Mesendoderm (in vitro differentiated cells): ENCODE measurements around the gene AKAP6.

ENCODE experiments used
- DNase-seq: peaks from one replicate; pipeline ENCODE4 v3.0.0; 2013
- H2AK5ac ChIP-seq: 2 replicates; pipeline ENCODE4 v1.6.1; 2013; ENCODE audit warnings: low read length, inconsistent platforms
- H2BK120ac ChIP-seq: 2 replicates; pipeline ENCODE4 v1.6.1; 2013; ENCODE audit warnings: low read depth, mild to moderate bottlenecking, low read length, moderate library complexity, mixed read lengths
- H2BK15ac ChIP-seq: replicated peaks from 2 replicates; pipeline ENCODE4 v1.6.1; 2013; ENCODE audit warnings: low read depth, mild to moderate bottlenecking, moderate library complexity
- H2BK5ac ChIP-seq: 2 replicates; pipeline ENCODE4 v1.6.1; 2013; ENCODE audit warnings: low read length, inconsistent platforms
- H3K18ac ChIP-seq: 2 replicates; pipeline ENCODE4 v1.6.1; 2013; ENCODE audit warnings: mild to moderate bottlenecking, low read length, mixed read lengths
- H3K23ac ChIP-seq: one replicate; pipeline ENCODE4 v1.6.1; 2013; ENCODE audit warnings: low read length
- H3K27ac ChIP-seq: 2 replicates; pipeline ENCODE4 v1.5.1; 2013; ENCODE audit warnings: low read depth, mild to moderate bottlenecking, inconsistent platforms, low read length, moderate library complexity
- H3K27me3 ChIP-seq: 2 replicates; pipeline ENCODE4 v1.6.1; 2013; ENCODE audit warnings: low read length, control low read depth, mild to moderate bottlenecking, inconsistent platforms; ENCODE audit not compliant: insufficient read depth, poor library complexity
- H3K36me3 ChIP-seq: 2 replicates; pipeline ENCODE4 v1.6.1; 2013; ENCODE audit warnings: low read length, inconsistent platforms; ENCODE audit not compliant: control insufficient read depth, insufficient read depth
- H3K4ac ChIP-seq: one replicate; pipeline ENCODE4 v1.6.1; 2013; ENCODE audit warnings: low read depth, mild to moderate bottlenecking, low read length, moderate library complexity
- H3K4me1 ChIP-seq: 2 replicates; pipeline ENCODE4 v1.6.1; 2013; ENCODE audit warnings: low read depth, low read length, inconsistent platforms; ENCODE audit not compliant: control insufficient read depth
- H3K4me2 ChIP-seq: 2 replicates; pipeline ENCODE4 v1.6.1; 2013; ENCODE audit warnings: low read length
- H3K4me3 ChIP-seq: 2 replicates; pipeline ENCODE4 v1.5.1; 2013; ENCODE audit warnings: mild to moderate bottlenecking, low read length
- H3K56ac ChIP-seq: one replicate; pipeline ENCODE4 v1.6.1; 2013; ENCODE audit warnings: low read length
- H3K79me1 ChIP-seq: 2 replicates; pipeline ENCODE4 v1.6.1; 2013; ENCODE audit warnings: low read length, inconsistent platforms
- H3K79me2 ChIP-seq: 2 replicates; pipeline ENCODE4 v1.6.1; 2013; ENCODE audit warnings: mild to moderate bottlenecking, low read length; ENCODE audit not compliant: control insufficient read depth, insufficient read depth
- H3K9ac ChIP-seq: 2 replicates; pipeline ENCODE4 v1.6.1; 2013; ENCODE audit warnings: low read length, inconsistent platforms
- H4K5ac ChIP-seq: one replicate; pipeline ENCODE4 v1.6.1; 2013; ENCODE audit warnings: low read length
- H4K8ac ChIP-seq: one replicate; pipeline ENCODE4 v1.6.1; 2013; ENCODE audit warnings: low read depth, mild to moderate bottlenecking, control low read depth, low read length, moderate library complexity
- WGBS: extraction: QIAGEN DNeasy Blood & Tissue Kit; methylation state at CpG from one replicate; pipeline ENCODE4 v1.1.7; 2013; ENCODE audit warnings: low lambda C conversion rate, missing lambda C conversion rate; ENCODE audit not compliant: insufficient coverage; ENCODE audit errors: extremely low coverage; 5-methylcytosine and 5-hydroxymethylcytosine counted together

AKAP6 gene

GRCh38 chr14:32552766-32553165, 223.7 kb downstream of the AKAP6 start:
- Histone ChIP-seq H3K9ac (no peak overlapping the region), H2BK120ac (no peak overlapping the region), H4K8ac (no peak overlapping the region), H3K79me1 (no peaks in the 10 kb centered on the region), H3K27me3 (no peaks in the 10 kb centered on the region), H4K5ac (no peak overlapping the region), H3K4ac (no peak overlapping the region), H2AK5ac (no peak overlapping the region), H2BK5ac (no peak overlapping the region), H3K23ac (no peak overlapping the region), H3K27ac (no peak overlapping the region), H3K79me2 (no peaks in the 10 kb centered on the region), H3K4me1 (no peaks in the 10 kb centered on the region), H3K18ac (no peak overlapping the region), H3K36me3 (no peaks in the 10 kb centered on the region), H3K4me2 (no peak overlapping the region), H3K56ac (no peak overlapping the region), H3K4me3 (no peak overlapping the region), H2BK15ac (no peak overlapping the region)
- no peak for DNase-seq

GRCh38 chr14:32559048-32559447, 229.9 kb downstream of the AKAP6 start:
- Histone ChIP-seq H2BK5ac (no peak overlapping the region), H3K9ac (no peak overlapping the region), H3K79me2 (no peaks in the 10 kb centered on the region), H2BK15ac (no peak overlapping the region), H3K18ac (no peak overlapping the region), H3K4ac (no peak overlapping the region), H3K23ac (no peak overlapping the region), H3K36me3 (no peaks in the 10 kb centered on the region), H3K56ac (no peak overlapping the region), H3K27ac (no peak overlapping the region), H4K8ac (no peak overlapping the region), H3K4me1 (no peaks in the 10 kb centered on the region), H3K4me3 (no peak overlapping the region), H2AK5ac (no peak overlapping the region), H2BK120ac (no peak overlapping the region), H3K27me3 (no peaks in the 10 kb centered on the region), H3K79me1 (no peaks in the 10 kb centered on the region), H4K5ac (no peak overlapping the region), H3K4me2 (no peak overlapping the region)
- no peak for DNase-seq
- WGBS = no CpG with 5 or more reads among the region's 1 CpG

- Histone ChIP-seq H3K4me3 (no peak overlapping the region), H2BK15ac (no peak overlapping the region), H4K5ac (no peak overlapping the region), H3K36me3 (no peaks in the 10 kb centered on the region), H3K9ac (no peak overlapping the region), H3K18ac (no peak overlapping the region), H3K79me1 (no peaks in the 10 kb centered on the region), H3K79me2 (no peaks in the 10 kb centered on the region), H2AK5ac (no peak overlapping the region), H2BK5ac (no peak overlapping the region), H3K4ac (no peak overlapping the region), H2BK120ac (no peak overlapping the region), H3K4me2 (no peak overlapping the region), H4K8ac (no peak overlapping the region), H3K4me1 (no peaks in the 10 kb centered on the region), H3K56ac (no peak overlapping the region), H3K27me3 (no peaks in the 10 kb centered on the region), H3K27ac (no peak overlapping the region), H3K23ac (no peak overlapping the region)
- no peak for DNase-seq
- WGBS = no CpG with 5 or more reads among the region's 1 CpG
These were observed 230.5 kb downstream of the AKAP6 start for GRCh38 chr14:32559590-32559989.

DNA sequence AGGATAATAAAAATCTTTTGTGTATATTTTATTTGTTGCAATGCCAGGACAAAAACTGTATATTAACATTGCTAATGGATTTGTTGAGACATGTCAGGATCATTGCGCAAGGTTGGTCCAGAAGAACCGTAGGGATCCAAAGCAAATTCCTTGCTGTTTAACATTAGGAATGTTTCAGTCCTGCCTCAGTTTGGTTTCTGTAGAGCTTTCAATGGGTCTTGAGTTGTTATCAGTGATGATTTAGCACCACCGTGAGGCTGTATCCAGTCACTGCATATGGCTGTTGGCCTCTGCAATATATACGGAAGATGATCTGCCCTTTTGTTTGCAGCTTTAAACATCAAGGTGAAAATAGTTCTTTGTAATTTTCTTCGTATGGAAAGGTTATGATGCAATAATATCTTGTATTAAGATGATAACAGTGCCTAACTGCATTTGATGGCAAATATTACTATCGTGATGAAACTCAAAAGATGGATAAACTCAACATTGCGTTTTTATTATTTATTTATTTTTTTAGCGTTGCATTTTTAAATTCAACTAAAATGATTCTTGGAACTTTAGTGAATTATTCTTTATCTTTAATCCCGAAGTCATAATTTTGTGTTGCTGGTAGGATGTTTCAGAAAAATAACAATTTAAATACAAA, 231.2 kb downstream of the AKAP6 start:
- Histone ChIP-seq H3K79me1 (no peaks in the 10 kb centered on the region), H3K18ac (no peak overlapping the region), H3K79me2 (no peaks in the 10 kb centered on the region), H3K23ac (no peak overlapping the region), H3K36me3 (no peaks in the 10 kb centered on the region), H3K27me3 (no peaks in the 10 kb centered on the region), H2BK15ac (no peak overlapping the region), H3K4ac (no peak overlapping the region), H2BK120ac (no peak overlapping the region), H2BK5ac (no peak overlapping the region), H3K56ac (no peak overlapping the region), H4K5ac (no peak overlapping the region), H3K27ac (no peak overlapping the region), H3K4me3 (no peak overlapping the region), H2AK5ac (no peak overlapping the region), H4K8ac (no peak overlapping the region), H3K4me2 (no peak overlapping the region), H3K4me1 (no peaks in the 10 kb centered on the region), H3K9ac (no peak overlapping the region)
- no CpG with 5 or more reads among the region's 9 CpGs for WGBS
- DNase-seq = peak; percentile 85

GRCh38 chr14:32561520-32561919, 232.4 kb downstream of the AKAP6 start:
- Histone ChIP-seq H3K56ac (no peak overlapping the region), H4K8ac (no peak overlapping the region), H4K5ac (no peak overlapping the region), H3K27me3 (no peaks in the 10 kb centered on the region), H3K23ac (no peak overlapping the region), H3K79me1 (no peaks in the 10 kb centered on the region), H2BK15ac (no peak overlapping the region), H2BK5ac (no peak overlapping the region), H3K18ac (no peak overlapping the region), H3K4me2 (no peak overlapping the region), H3K9ac (no peak overlapping the region), H3K79me2 (no peaks in the 10 kb centered on the region), H2BK120ac (no peak overlapping the region), H3K4me1 (no peaks in the 10 kb centered on the region), H3K27ac (no peak overlapping the region), H3K36me3 (no peaks in the 10 kb centered on the region), H3K4ac (no peak overlapping the region), H3K4me3 (no peak overlapping the region), H2AK5ac (no peak overlapping the region)
- WGBS = no CpG with 5 or more reads among the region's 1 CpG
- DNase-seq = peak; percentile 60

DNA sequence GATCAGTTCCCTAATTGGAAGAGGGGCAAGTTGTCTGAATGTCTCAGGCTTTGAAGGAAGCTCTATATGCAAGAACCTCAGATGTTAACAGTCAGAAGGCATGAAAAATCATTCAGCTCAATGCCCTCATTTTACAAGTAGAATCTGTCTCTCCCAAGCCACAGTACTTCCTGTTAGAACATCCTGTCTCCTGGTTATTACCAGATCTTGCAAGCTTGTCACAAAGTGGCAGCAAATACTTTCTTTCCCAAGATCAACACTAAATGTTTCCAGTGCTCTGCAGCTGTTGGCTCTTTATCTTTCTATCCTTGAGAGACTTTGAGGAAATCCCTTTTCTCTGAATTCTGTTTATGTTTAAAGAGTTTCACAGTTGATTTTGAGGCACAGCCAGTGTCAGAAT, 235.5 kb downstream of the AKAP6 start:
- no peak overlapping the region for H3K4ac ChIP-seq
- H3K4me2 ChIP-seq = no peak overlapping the region
- H2BK120ac ChIP-seq = no peak overlapping the region
- H3K56ac ChIP-seq = no peak overlapping the region
- H3K23ac ChIP-seq = no peak overlapping the region
- H3K36me3 ChIP-seq = no peaks in the 10 kb centered on the region
- H4K5ac ChIP-seq = no peak overlapping the region
- no peak overlapping the region for H2BK15ac ChIP-seq
- H2AK5ac ChIP-seq = no peak overlapping the region
- no peak overlapping the region for H3K27ac ChIP-seq
- H3K4me3 ChIP-seq = no peak overlapping the region
- H2BK5ac ChIP-seq = no peak overlapping the region
- no peak overlapping the region for H4K8ac ChIP-seq
- no peak for DNase-seq
- H3K27me3 ChIP-seq = no peaks in the 10 kb centered on the region
- H3K79me2 ChIP-seq = no peaks in the 10 kb centered on the region
- no peaks in the 10 kb centered on the region for H3K4me1 ChIP-seq
- no peaks in the 10 kb centered on the region for H3K79me1 ChIP-seq
- no peak overlapping the region for H3K18ac ChIP-seq
- H3K9ac ChIP-seq = no peak overlapping the region
